Endothelial cell (in vitro differentiated cells): ENCODE results near the gene PIGM. TPM values are rescaled to one million over a fixed set of nuclear protein-coding genes. Genes with fewer than 3 reads are reported as not detected.

ENCODE experiments used
- DNase-seq: peaks from one replicate; pipeline ENCODE4 v3.0.0; 2021; ENCODE audit warnings: low spot score
- H3K27ac Mint-ChIP-seq: one replicate; pipeline ENCODE4 v1.8.0; 2021; ENCODE audit warnings: mixed read lengths, inconsistent platforms; ENCODE audit not compliant: unreplicated experiment
- H3K27me3 Mint-ChIP-seq: one replicate; pipeline ENCODE4 v1.8.0; 2021; ENCODE audit warnings: mild to moderate bottlenecking, moderate library complexity, mixed read lengths, inconsistent platforms; ENCODE audit not compliant: unreplicated experiment
- H3K36me3 Mint-ChIP-seq: one replicate; pipeline ENCODE4 v1.8.0; 2021; ENCODE audit warnings: mild to moderate bottlenecking, low read depth, mixed read lengths, inconsistent platforms; ENCODE audit not compliant: unreplicated experiment
- H3K4me1 Mint-ChIP-seq: one replicate; pipeline ENCODE4 v1.8.0; 2021; ENCODE audit warnings: mild to moderate bottlenecking, mixed read lengths, inconsistent platforms; ENCODE audit not compliant: unreplicated experiment
- H3K4me3 Mint-ChIP-seq: one replicate; pipeline ENCODE4 v1.8.0; 2021; ENCODE audit warnings: mild to moderate bottlenecking, mixed read lengths, inconsistent platforms; ENCODE audit not compliant: unreplicated experiment
- H3K9me3 Mint-ChIP-seq: one replicate; pipeline ENCODE4 v1.8.0; 2021; ENCODE audit warnings: mixed read lengths, inconsistent platforms; ENCODE audit not compliant: unreplicated experiment
- total RNA-seq: library from RNA; stranded (reverse); fragmentation: NEBNext Ultra II Directional; extraction: Animal tissue kit (Norgen Biotek cat#: 25700); gene quantifications from one replicate; pipeline ENCODE4 v1.2.1, GENCODE V29; 2021; ENCODE audit not compliant: unreplicated experiment
- TF ChIP-seq, protein P1 (sequence below): fragments of 200-600 bp; sonication (generic); IDR thresholded peaks from one replicate; pipeline ENCODE4 v1.5.0; 2021; ENCODE audit warnings: antibody characterized with exemption; ENCODE audit not compliant: unreplicated experiment

PIGM gene
- total RNA-seq, 1 donor from 2014 or later: 6.0 TPM

DNA sequence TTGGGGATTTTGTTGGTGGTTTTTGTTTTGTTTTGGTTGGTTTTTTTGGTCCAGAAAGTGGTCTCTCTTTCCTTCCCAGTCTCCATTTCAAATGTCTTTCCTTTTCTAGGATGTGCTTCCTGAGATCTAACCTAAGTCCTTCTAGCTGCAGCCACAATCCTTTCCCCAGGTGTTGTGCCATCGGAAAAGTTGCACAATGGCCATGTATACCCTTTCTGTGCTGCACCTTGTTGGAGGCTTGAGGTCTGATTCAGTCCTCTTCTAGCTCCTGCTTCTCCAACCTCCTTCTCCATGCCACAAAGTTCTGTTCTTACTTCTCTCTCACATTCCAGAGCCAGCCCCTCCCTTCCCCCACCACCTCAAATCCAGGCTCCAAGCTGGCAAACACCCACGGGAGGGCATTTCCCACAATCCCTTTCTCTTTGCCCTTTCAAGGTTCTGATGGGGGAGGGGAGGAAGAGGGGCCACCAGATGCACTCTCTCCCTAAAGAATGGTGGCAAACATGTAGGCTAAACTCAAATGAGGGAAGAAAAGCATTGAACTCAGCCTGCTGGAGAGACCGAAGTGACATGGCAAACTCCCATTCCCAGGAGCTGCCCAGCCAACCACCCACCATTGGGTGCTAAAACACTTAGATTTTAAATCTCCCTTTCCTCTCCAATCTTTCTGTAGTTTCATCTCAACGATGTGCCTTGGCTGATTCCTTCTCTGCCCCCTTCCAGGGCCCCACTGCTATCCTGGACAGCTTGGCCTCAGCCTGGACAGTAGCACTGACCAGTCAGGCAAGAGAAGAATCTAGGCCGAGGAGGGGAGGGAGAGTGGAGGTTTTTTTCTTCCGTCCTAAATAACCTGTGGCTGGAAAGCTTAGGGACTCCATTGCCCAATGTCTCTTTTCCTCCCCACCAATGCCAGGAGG lies 35.3 kb upstream of the PIGM start:
- no peaks in the 10 kb centered on the region for H3K9me3 Mint-ChIP-seq
- no peak overlapping the region for H3K4me3 Mint-ChIP-seq
- H3K27me3 Mint-ChIP-seq: peaks cover 21% of the 10 kb centered on the region
- H3K27ac Mint-ChIP-seq: no peak overlapping the region
- H3K4me1 Mint-ChIP-seq: no peaks in the 10 kb centered on the region
- TF ChIP-seq, protein P1, sequence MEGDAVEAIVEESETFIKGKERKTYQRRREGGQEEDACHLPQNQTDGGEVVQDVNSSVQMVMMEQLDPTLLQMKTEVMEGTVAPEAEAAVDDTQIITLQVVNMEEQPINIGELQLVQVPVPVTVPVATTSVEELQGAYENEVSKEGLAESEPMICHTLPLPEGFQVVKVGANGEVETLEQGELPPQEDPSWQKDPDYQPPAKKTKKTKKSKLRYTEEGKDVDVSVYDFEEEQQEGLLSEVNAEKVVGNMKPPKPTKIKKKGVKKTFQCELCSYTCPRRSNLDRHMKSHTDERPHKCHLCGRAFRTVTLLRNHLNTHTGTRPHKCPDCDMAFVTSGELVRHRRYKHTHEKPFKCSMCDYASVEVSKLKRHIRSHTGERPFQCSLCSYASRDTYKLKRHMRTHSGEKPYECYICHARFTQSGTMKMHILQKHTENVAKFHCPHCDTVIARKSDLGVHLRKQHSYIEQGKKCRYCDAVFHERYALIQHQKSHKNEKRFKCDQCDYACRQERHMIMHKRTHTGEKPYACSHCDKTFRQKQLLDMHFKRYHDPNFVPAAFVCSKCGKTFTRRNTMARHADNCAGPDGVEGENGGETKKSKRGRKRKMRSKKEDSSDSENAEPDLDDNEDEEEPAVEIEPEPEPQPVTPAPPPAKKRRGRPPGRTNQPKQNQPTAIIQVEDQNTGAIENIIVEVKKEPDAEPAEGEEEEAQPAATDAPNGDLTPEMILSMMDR: no peak
- H3K36me3 Mint-ChIP-seq: no peaks in the 10 kb centered on the region
- DNase-seq: no peak

DNA sequence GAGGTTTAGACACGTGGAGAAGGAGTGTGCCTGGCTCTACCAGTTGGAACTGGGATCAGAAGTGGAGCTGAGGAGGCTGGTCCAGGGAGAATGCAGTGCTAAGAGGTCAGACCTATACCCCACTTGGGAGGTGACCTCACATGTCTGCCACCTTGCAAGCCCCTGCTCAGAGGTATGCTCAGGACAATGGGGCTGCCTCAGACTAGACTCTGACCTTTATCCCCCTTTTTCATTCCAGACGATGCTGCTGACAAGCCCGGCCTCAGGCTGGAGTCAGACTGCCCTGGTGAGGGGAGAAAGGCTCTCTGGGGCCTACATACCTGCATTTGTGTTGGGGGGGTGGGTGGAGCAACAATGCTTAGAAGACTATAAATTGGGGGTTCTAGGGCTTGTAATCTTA lies 33.0 kb upstream of the PIGM start:
- H3K36me3 Mint-ChIP-seq: no peaks in the 10 kb centered on the region
- no peak for DNase-seq
- TF ChIP-seq, protein P1: no peak
- H3K27me3 Mint-ChIP-seq: peaks cover 18% of the 10 kb centered on the region
- H3K27ac Mint-ChIP-seq: no peak overlapping the region
- no peak overlapping the region for H3K4me3 Mint-ChIP-seq
- H3K9me3 Mint-ChIP-seq: no peaks in the 10 kb centered on the region
- no peaks in the 10 kb centered on the region for H3K4me1 Mint-ChIP-seq

DNA sequence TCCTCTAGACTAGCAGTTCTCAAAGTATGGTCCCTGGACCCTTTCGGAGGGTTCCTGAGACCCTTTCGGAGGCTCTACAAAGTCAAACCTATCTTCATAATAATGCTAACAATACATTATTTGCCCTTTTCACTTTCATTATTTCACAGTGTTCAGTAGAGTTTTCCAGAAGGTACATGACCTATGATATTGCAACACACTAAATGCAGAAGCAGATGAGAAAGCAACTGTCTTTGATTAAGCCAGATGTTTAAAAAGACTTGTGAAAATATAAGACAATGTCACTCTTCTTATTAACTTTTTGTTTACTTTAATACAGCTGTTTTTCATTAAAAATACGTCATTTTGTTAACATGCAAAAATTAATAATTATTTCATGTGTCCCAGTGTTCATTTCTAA lies 32.4 kb upstream of the PIGM start:
- Mint-ChIP-seq H3K9me3 (no peaks in the 10 kb centered on the region), H3K4me3 (no peak overlapping the region), H3K27ac (no peak overlapping the region), H3K4me1 (no peaks in the 10 kb centered on the region), H3K27me3 (peaks cover 18% of the 10 kb centered on the region), H3K36me3 (no peaks in the 10 kb centered on the region)
- TF ChIP-seq, protein P1: no peak
- no peak for DNase-seq

DNA sequence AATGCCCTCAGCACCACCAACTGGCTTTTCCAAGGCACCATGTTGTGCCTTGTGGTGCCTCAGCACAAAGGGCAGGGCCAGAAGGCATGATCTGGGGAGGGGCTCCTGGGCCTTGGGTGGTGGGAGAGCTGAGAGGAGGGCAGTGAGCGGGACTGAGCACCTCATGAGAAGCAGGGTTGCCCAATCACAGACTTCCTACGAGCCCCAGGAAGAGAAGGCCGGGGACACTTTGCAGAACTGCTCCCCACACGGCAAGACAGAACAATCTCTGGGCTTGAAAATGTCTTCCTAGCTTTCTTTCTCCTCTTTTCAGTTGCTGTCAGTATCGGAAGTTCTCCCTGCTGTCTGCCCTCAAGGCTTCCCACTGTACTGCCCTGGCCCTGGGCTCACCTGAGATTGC lies 31.4 kb upstream of the PIGM start:
- DNase-seq: no peak
- Mint-ChIP-seq H3K9me3 (no peaks in the 10 kb centered on the region), H3K27me3 (peaks cover 16% of the 10 kb centered on the region), H3K4me1 (no peaks in the 10 kb centered on the region), H3K36me3 (no peaks in the 10 kb centered on the region), H3K4me3 (no peak overlapping the region), H3K27ac (no peak overlapping the region)
- TF ChIP-seq, protein P1: no peak

DNA sequence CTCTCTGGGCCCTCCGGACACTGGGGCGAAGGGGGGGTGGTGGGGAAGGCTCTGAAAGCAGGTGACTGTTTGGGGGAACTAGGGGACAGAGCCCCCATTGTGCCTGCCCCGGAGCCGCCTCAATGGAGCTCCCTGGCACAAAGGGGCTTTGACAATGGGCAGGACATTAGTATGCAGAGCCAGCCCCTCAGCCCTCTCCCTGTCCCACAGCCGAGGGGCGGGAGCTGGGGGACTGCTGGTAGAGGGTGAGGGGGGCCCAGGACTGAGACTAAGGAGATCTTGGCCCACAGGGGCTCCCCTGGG lies 30.4 kb upstream of the PIGM start:
- peaks cover 16% of the 10 kb centered on the region for H3K27me3 Mint-ChIP-seq
- TF ChIP-seq, protein P1: no peak
- H3K4me3 Mint-ChIP-seq: no peak overlapping the region
- H3K4me1 Mint-ChIP-seq: no peaks in the 10 kb centered on the region
- H3K36me3 Mint-ChIP-seq: no peaks in the 10 kb centered on the region
- H3K27ac Mint-ChIP-seq: no peak overlapping the region
- no peaks in the 10 kb centered on the region for H3K9me3 Mint-ChIP-seq
- DNase-seq: no peak
